Measurements from ENCODE around the gene TNXB. TPM values are rescaled to one million over a fixed set of nuclear protein-coding genes. Genes with fewer than 3 reads are reported as not detected.
A peak's percentile ranks its signal among the peaks of the same experiment; 100 is the strongest.

The TNXB gene
- total and polyA plus RNA-seq, 2 experiments from 2014 or later, result 2.0 to 6.0 TPM

- Histone ChIP-seq H3K4me1 (ENCODE audit: insufficient read depth) (peaks cover 13% of the 10 kb centered on the region; the same call in 1 of the 2 replicates), H3K79me2 (replicated peaks; ENCODE audit: insufficient read depth) (no peaks in the 10 kb centered on the region), H3K36me3 (ENCODE audit: insufficient read depth) (no peaks in the 10 kb centered on the region), H3K27me3 (ENCODE audit: insufficient read depth) (peaks cover 8% of the 10 kb centered on the region; the same call in 1 of the 2 replicates), H4K20me1 (replicated peaks; ENCODE audit: insufficient read depth) (no peaks in the 10 kb centered on the region; the same call in 1 of the 2 replicates), H3K9me2 (ENCODE audit: insufficient read depth) (no peaks in the 10 kb centered on the region; the same call in 1 of the 2 replicates), H3K4me2 (no peak overlapping the region), H2AFZ (no peak overlapping the region), H3K27ac (ENCODE audit: low read depth) (no peak overlapping the region), H3F3A (replicated peaks; ENCODE audit: low read depth) (no peaks in the 10 kb centered on the region), H3K4me3 (no peak overlapping the region)
- peaks cover 17% of the 10 kb centered on the region for H3K27me3 Mint-ChIP-seq (ENCODE audit: insufficient read depth, low read depth, poor library complexity)
- DNase-seq (ENCODE audit: low spot score) (no peak), ATAC-seq (peak; percentile 14; the same call in 2 of the 3 replicates)
- no peaks in the 10 kb centered on the region for H3K36me3 Mint-ChIP-seq (ENCODE audit: low read depth)
- no peak overlapping the region for H3K4me3 Mint-ChIP-seq
- TF ChIP-seq EZH2phosphoT487 (IDR thresholded peaks at IDR 0.05; ENCODE audit: unreplicated experiment), result no peak
- no peak for TF ChIP-seq ZNF331 (CRISPR knock-in tag; IDR thresholded peaks at IDR 0.05; ENCODE audit: low read depth)
- TF ChIP-seq POLR2AphosphoS5 (IDR thresholded peaks at IDR 0.05; ENCODE audit: low read depth), result no peak
- peak; percentile 84 for TF ChIP-seq REST (IDR thresholded peaks at IDR 0.05; ENCODE audit: unreplicated experiment)
- H3K9me3 Mint-ChIP-seq, result peaks cover 2% of the 10 kb centered on the region; the same call in 1 of the 3 replicates
- H3K27ac Mint-ChIP-seq, result no peak overlapping the region
- peaks cover 21% of the 10 kb centered on the region for H3K4me1 Mint-ChIP-seq
Observed at GRCh38 chr6:32105433-32105832, 3.7 kb downstream of the TNXB start.

- Histone ChIP-seq H3K4me1 (ENCODE audit: insufficient read depth) (no peaks in the 10 kb centered on the region), H3K4me3 (no peak overlapping the region), H3K27ac (ENCODE audit: low read depth) (no peak overlapping the region), H3K4me2 (no peak overlapping the region), H3F3A (replicated peaks; ENCODE audit: low read depth) (no peaks in the 10 kb centered on the region), H3K36me3 (ENCODE audit: insufficient read depth) (no peaks in the 10 kb centered on the region), H3K27me3 (ENCODE audit: insufficient read depth) (peaks cover 11% of the 10 kb centered on the region), H3K9me2 (ENCODE audit: insufficient read depth) (no peaks in the 10 kb centered on the region; the same call in 1 of the 2 replicates), H3K79me2 (replicated peaks; ENCODE audit: insufficient read depth) (no peaks in the 10 kb centered on the region), H2AFZ (no peak overlapping the region), H4K20me1 (replicated peaks; ENCODE audit: insufficient read depth) (no peaks in the 10 kb centered on the region; the same call in 1 of the 2 replicates)
- ATAC-seq (no peak), DNase-seq (ENCODE audit: low spot score) (no peak)
- Mint-ChIP-seq H3K27ac (no peak overlapping the region), H3K27me3 (ENCODE audit: insufficient read depth, low read depth, poor library complexity) (peaks cover 9% of the 10 kb centered on the region), H3K9me3 (peaks cover 2% of the 10 kb centered on the region; the same call in 1 of the 3 replicates), H3K4me1 (no peaks in the 10 kb centered on the region), H3K4me3 (no peak overlapping the region), H3K36me3 (ENCODE audit: low read depth) (no peaks in the 10 kb centered on the region)
- TF ChIP-seq CTCF (conservative IDR thresholded peaks at IDR 0.05; ENCODE audit: low read depth in 2 of 2), result no peak
- no peak for TF ChIP-seq POLR2AphosphoS5 (IDR thresholded peaks at IDR 0.05; ENCODE audit: low read depth)
- TF ChIP-seq ZNF114 (CRISPR knock-in tag; IDR thresholded peaks at IDR 0.05), result no peak
- TF ChIP-seq CREB1 (CRISPR knock-in tag; IDR thresholded peaks at IDR 0.05; ENCODE audit: low read depth), result no peak
- no peak for TF ChIP-seq ZNF462 (CRISPR knock-in tag; IDR thresholded peaks at IDR 0.05)
- no peak for TF ChIP-seq EZH2 (IDR thresholded peaks at IDR 0.05; ENCODE audit: low read depth, unreplicated experiment)
- no peak for TF ChIP-seq JUNB (IDR thresholded peaks at IDR 0.05; ENCODE audit: unreplicated experiment)
- TF ChIP-seq NANOG (IDR thresholded peaks at IDR 0.05; ENCODE audit: borderline replicate concordance), result no peak
Observed at GRCh38 chr6:32102255-32102654, 6.9 kb downstream of the TNXB start.
